ENCODE results near the gene NMNAT2.
"Not testable (repeated sequence)": the region's sequence is repeated elsewhere in the genome, so short reads cannot be mapped to it uniquely, and the experiment has no call there.

NMNAT2 gene

DNA sequence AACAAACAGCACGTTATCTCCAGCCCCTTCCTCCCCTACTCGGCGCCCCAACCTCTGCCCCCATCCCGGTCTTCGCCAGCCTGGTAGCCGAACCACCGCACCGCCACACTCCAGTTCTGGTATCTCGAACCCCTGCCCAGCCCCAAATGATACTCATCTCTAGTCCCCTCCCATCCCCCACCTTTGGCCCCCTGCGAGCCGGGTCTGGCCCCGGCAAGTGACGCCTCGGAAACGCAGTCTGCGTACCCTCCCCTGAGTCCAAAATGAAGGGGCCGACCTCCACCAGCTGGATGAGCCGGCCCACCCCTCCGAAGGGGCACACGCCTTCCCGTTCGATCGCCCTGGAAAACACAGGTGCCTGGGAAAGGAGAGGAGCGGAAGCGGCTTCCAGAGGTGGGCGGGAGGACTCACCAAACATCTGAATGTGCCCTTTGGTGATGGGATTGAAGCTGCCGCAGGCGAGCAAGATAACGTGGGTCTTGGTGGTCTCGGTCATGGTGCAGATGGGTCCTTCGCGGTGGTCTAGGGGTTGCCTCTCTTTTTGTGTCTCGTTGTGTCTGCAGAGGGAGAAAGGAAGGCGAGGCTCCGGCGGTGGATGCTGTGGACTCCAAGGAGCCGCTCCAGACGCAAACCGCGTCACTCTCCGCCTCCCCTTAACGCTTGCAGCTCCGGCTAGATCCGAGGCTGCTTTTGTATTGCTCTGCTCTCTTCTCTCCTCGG, at the start of gene NMNAT2:
Gene NMNAT2, minus strand, starts transcription at position 609 of the 720 bp plus-strand sequence. Its CDS starts 113 bp downstream, at position 496.
- no peak for DNase-seq (ENCODE audit: low read depth in 2 of 2)

DNA sequence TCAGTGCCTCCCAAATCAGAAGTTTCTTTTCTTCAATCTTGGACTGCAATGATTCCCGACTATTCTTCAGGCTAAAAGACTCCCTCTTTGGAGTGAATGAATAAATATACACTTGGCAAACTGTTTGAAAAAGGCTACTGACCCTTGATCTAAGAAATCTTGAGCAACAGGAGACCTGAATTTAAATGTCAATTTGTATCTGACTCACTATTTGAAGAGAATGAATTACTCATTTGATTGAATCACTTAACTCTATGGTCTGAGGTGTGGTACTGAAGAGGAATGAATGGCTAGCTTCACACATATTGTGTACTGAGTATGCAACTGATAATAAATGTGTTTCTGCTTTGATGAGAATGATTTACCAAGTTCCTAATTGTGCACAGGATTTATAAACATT, 49.5 kb upstream of the NMNAT2 start:
- no peak for DNase-seq (ENCODE audit: low read depth in 2 of 2)

DNA sequence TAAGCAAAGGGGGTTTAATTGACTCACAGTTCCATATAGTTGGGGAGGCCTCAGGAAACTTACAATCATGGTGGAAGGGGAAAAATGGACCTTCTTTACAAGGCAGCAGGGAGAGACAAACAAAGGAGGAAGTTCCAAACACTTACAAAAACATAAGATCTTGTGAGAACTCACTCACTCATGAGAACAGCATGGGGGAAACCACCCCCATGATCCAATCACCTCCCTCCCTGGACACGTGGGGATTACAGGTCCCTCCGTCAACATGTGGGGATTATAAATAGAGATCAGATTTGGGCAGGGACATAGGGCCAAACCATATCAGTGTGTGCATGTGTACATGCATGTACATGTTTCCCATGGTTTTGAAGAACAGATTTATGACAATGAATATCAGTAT, 48.6 kb upstream of the NMNAT2 start:
- no peak for DNase-seq (ENCODE audit: low read depth in 2 of 2)

DNA sequence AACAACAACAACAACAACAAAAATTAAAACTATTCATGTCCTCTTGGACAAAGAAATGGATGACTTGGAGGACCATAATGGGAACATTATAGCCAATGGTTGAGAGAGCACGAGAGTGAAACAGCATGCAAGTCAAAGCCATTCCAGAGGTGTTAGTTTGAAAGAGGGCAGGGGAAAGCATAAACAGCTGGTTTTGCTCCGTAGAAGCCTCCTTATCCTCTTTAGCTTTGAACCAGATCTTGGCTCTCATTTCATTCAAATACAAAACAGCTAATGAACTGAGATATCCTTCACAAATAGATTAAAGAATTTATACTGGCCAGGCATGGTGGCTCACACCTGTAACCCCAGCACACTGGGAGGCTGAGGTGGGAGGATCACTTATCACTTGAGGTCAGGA, 45.4 kb upstream of the NMNAT2 start:
- DNase-seq (ENCODE audit: low read depth in 2 of 2): no peak

DNA sequence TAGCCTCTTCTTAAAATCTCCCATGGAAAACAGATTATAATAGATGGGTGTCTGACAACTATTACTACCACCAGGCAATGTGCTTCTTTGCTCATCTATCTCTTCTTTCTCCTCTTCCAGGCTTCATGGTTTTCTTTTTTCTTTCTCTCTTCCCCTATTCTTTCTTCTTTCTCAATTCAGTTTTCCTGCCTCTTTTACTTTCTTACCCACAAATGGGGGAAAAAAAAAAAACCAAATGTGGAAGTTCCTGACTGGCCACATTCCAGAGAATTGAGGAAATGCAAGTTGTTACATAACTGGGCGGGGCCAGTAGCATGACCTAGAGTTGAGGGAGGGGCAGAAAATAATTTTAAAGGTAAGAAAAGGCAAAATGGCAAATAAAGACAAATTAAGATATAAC, 43.2 kb upstream of the NMNAT2 start:
- DNase-seq (ENCODE audit: low read depth in 2 of 2): no peak

DNA sequence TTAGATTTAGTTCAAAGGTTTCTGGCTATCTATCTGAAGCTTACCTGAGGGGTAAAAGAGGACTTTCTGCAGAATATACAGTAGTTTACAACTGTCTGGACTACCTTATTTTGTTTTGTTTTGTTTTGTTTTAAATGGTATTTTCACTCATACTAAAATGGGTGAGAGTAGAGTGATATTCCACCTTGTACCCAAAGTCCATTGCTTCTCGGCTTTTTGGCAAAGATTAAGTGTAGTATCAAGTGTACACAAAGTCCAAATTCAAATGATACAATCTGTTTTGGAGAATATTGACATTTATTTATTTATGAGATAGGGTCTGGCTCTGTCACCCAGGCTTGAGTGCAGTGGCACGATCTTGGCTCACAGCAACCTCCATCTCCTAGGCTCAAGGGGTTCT, 42.4 kb upstream of the NMNAT2 start:
- DNase-seq (ENCODE audit: low read depth in 2 of 2): no peak

DNA sequence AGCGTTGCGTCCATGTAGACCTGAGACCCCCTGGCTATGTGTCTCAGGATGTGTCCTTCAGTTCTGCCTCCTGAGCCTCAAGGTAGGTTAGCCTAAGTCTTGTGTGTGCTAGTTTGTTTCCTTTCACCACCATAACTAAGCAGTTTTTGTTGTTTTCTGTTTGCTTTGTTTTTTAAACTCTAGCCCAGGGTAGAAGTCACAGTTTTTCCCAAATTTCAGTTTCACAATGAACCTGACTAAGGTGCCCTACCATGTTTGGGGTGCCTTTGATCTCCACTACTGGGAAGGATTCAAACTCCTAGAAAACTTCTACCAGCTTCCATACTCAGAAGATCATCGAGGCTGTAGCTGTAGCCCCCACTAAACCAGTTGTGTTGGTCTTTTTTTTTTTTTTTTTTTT, 39.3 kb upstream of the NMNAT2 start:
- DNase-seq (ENCODE audit: low read depth in 2 of 2): no peak

DNA sequence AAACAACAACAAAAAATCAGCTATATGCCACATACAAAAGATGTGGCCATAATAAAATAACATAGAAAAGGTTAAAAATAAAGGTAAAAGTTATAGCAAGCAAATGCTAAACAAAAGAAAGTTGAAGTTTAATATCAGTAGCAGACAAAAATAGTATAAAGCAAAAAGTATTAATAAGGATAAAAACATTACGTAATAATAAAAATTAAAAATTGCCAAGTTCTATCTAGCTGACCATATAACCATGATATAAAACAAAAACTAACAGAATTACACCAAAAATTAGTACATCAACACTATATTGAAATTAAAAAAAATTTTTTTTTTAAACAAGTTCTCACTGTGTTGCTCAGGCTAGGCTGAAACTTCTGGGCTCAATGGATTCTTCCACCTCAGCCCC, 38.6 kb upstream of the NMNAT2 start:
- DNase-seq (ENCODE audit: low read depth in 2 of 2): no peak

DNA sequence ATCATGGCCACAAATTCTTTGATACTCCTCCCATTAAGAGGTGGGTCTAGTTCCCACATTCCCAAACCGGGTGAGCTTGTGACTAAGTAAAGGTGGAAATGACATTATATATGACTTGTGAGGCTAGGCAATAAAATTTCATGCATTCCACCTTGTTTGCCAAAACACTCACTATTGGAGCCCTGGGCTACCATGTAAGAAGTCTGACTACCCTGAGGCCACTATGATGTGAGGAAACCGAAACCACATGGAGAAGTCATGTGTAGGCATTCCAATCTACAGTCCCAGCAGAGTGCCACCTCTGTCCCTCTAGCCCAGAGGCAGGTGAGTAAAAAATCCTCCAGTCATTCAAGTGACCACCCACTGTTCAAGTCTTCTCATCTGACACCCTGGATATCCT, 36.2 kb upstream of the NMNAT2 start:
- DNase-seq (ENCODE audit: low read depth in 2 of 2): no peak

DNA sequence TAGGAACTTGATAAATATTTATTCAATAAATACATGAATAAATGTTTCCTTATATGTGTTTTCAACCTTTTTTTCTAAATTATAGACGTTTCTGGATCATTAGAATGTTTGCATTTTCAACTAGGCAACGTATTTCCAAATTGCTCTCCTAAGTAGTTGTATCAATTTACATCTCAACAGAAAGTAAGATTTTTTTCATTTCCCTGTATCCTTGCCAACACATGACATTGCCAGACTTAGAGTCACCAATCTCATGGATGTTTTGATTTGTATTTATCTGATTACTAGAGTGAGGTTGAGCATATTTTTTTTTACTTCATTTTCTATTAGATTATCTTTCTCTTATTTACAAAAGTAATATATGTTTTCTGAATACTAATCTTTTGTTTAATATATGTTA, 31.9 kb upstream of the NMNAT2 start:
- DNase-seq (ENCODE audit: low read depth in 2 of 2): no peak

DNA sequence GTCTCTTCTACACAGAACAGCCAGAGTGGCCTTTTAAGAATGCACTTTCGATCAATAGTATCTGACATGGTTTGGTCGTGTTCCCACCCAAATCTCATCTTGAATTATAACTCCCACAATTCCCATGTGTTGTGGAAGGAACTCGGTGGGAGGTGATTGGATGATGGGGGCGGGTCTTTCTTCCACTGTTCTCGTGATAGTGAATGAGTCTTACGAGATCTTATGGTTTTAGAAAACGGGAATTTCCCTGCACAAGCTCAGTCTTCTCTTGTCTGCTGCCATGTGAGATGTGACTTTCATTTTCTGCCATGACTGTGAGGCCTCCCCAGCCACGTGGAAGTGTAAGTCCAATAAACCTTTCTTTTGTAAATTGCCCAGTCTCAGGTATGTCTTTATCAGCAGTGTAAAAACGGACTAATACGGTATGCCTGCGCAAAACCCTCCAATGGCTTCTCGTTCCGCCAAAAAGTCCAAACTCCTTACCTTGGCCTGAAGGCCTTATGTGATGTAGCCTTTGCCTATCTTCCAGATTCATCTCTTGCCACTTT, 31.1 kb upstream of the NMNAT2 start:
- DNase-seq (ENCODE audit: low read depth in 2 of 2): no peak

DNA sequence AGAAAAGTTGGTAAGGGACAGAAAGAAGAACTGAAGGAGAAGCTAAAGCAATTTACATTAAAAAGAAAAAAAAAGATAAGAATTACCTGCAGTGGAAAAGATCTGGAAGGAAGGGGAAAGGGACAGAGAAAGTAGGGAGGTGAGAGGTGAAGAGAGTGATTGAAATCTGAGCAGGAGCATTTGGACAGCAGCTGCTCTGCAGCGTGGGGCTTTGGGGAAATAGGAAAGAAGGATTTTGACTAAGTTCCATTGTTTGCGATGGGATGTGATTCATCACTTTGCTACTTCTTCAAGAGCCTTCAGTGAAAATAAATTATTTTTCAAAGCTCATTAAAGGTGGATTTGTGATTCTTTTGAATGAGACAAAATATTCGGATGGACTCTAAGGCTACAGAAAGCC, 26.1 kb upstream of the NMNAT2 start:
- DNase-seq (ENCODE audit: low read depth in 2 of 2): no peak

DNA sequence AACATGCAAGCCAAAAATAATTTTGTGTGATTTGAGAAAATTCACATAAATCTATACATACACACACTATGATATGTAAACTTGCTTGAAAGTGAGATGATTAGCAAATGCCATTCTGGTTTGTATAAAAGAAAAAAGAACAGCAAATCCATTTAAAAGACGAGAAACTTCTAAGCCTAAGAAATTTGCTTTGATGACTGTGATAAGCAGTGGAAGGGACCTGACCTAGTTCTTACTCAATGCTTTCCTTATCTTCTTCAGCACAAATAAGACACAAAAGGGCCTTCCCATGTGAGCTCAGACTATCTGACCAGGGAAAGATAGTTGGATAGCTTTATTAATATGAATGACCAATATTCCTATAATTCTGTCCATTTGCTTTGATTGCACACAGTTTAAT, 25.3 kb upstream of the NMNAT2 start:
- no peak for DNase-seq (ENCODE audit: low read depth in 2 of 2)

DNA sequence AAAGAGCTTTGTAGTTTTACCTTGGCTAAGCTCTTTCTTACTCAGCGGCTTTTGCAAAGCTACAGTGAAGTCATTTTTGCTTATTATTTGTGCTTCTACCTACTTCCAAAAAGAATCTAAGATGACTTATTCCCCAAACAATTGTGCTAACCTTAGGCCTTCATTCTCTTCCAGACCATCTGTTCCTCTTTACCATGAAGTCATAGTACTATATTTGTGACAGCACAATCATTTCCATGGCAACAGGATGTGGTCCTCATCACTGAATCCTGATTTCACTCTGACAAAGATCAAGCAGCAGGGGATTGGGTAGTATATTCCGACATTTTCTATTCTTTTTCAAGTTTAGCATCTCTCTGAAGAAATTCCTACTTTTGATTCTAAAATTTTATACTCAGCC, 24.8 kb upstream of the NMNAT2 start:
- no peak for DNase-seq (ENCODE audit: low read depth in 2 of 2)

DNA sequence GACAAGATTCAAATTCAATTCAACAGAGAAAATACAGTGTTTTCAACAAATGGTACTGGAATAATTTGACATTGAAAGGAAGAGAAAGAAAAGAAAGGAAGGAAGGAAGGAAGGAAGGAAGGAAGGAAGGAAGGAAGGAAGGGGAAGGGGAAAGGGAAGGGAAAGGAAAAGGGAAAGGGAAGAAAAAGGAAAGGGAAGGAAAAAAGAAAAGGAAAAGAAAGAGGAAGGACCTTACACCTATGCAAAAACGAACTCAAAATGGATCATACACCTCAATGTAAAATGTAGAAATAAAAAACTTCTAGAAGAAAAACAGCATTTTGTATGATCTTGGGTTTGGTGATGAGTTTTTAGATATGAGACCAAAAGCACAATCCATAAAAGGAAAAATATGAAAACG, 19.9 kb upstream of the NMNAT2 start:
- DNase-seq (ENCODE audit: low read depth in 2 of 2): no peak

DNA sequence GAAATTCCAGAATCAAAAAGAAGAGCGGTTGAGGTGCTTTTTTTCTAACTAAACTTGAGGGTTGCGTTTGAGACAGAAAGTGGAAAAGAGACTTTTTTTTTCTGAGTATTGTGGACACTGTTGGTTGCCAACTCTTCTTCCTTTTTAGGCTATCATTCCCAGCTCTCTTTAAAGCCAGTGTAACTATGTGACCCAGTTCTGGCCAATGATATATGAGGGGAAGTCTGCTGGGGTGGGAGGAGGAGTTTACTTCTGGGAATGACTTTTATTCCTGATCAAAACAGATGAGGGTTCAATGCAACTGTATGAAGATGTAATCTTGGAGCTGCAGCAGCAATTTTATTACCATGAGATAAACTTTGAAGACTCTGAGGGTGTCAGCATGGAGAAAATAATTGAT, 17.3 kb upstream of the NMNAT2 start:
- no peak for DNase-seq (ENCODE audit: low read depth in 2 of 2)

DNA sequence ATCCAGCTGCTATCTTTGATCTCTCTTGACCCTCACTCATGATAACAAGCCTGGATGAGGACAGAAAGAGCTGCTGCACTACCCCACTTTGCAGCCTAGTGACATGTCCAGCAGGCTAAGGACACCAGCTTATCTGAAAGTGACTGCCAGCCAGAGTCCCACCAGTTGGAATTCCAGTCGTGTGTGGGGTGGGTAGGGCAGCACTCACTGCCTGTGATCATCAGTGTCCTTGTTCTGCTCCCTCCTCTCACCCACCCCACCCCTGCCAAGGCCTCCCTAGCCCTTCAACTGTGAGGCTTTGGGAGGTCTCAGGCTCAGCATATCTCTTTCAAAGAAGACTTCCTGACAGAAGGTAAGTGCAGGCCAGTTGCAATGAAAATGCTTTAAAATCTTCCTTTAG, 15.5 kb upstream of the NMNAT2 start:
- no peak for DNase-seq (ENCODE audit: low read depth in 2 of 2)

DNA sequence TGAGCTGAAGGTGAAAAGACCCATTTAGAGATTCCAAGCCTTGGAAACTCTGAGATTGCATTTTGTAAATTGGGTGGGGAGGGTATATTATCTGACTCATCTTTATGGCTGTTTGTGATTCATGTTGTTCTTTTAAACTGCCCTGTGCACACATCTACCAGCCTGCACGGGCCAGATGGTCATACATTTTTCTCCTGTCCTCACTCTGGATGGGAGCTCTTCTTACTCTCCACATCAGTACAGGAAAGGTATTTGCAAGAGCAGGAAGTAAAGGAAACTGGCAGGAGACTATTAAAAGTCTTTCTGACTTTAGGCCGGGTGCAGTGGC, 14.3 kb upstream of the NMNAT2 start:
- DNase-seq (ENCODE audit: low read depth in 2 of 2): no peak

DNA sequence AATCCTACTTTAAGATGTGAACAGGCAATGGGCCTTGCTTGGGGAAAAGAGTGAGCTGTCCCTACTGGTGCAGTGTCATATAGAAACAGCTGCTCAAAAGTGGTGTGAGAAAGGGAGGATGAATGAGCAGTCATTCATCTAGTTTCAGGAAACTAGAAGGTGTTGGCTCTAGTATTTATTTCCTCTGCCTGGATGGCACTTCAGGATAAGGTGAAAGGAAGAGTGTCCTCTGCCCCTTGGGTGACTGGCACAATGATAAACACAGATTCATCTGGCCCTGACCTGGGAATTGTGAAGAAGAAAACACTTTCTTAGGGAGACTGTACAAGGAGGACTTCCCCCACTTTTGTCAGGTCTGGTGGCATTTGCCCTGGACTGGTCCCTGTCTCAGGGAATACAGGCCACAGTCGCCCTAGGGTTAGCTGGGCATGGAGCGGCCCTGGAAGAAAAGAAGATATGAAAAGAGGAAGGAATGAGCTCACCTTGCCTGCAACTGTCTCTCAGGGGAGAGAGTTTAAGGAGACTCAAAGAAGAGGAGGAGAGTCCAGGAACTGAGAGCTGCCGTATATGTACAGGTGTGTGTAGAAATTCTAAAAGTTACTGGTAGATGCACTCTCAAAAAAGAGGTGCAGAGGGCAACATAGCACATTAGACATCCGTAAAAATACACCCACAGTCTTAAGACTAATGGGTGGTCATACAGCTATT, 13.8 kb upstream of the NMNAT2 start:
- no peak for DNase-seq (ENCODE audit: low read depth in 2 of 2)

DNA sequence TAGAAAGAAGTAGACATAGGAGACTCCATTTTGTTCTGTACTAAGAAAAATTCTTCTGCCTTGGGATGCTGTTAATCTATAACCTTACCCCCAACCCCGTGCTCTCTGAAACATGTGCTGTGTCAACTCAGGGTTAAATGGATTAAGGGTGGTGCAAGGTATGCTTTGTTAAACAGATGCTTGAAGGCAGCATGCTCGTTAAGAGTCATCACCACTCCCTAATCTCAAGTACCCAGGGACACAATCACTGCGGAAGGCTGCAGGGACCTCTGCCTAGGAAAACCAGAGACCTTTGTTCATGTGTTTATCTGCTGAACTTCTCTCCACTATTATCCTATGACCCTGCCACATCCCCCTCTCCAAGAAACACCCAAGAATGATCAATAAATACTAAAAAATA, 9.4 kb upstream of the NMNAT2 start:
- DNase-seq (ENCODE audit: low read depth in 2 of 2): not testable (repeated sequence)

DNA sequence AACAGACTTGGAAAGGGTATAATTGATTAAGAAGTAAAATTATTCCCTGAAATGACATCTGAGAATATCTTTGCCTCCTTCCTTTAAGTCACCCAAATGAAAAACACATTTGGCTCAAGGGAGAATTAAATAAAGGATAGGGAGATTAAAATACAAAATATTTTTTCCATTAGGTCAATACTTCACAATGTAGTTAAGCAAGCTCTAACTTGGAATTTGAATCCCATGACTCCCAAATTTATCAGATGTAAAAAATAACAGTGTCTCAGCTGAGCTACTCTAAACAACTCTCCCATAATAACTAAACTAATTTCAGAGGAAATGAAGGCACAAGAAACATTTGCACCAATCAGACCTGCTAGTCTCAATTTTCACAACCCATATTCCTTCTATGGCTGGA, 6.5 kb upstream of the NMNAT2 start:
- no peak for DNase-seq (ENCODE audit: low read depth in 2 of 2)

DNA sequence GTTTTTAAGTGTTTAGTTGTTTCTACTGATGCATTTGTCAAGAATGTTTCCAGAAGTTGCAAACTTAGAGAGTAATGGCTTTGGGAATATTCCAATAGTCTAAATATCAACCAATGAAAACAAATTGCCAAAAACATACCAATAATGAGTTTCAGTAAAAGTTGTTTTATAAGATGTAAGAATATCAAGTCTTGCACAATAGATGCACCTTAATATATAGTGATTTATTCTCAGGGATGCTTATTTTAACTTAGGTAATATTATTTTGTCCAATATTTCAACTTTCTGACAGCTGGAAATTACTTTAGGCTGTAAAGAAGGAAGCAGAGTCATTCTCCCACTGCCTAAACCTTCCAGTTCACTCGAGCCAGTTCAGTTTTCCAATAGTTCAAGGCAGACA, 5.4 kb upstream of the NMNAT2 start:
- DNase-seq (ENCODE audit: low read depth in 2 of 2): no peak

DNA sequence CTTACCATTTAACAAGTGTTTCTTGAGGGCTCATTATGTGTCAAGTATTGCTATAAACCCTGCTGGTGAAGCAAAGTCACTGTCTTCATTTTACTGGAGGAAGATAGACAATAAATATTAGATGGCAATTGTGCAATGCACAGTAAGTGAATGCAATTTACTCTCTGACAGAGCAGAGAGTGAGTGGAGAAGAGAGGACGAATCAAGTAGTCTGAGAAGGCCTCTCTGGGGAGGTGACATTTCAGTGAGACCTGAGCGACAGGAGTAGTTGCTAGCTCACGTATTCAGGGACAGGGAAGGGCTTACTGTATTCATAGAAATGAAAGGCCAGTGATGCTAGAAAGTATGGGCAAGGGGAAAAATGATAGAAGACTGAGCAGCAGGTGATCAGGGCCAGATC, 1.2 kb upstream of the NMNAT2 start:
- no peak for DNase-seq (ENCODE audit: low read depth in 2 of 2)

DNA sequence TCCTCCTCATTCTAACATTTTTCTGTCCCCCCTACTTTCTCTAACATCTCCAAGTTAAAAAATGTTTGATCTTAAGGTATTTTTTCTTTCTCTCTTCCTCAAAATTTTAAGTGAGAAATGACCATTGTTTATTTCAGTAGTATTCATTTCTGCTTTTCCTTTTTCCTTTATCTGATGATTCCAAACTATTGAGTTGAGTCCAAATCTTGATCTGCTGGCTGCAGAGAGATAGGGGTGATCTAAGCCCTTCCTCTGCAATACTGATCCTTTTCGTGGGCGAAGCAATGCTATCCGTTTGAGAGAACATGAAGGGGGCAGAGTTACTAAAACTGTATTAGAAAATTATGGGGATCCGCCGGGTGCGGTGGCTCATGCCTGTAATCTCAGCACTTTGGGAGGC, 516 bp upstream of the NMNAT2 start:
- DNase-seq (ENCODE audit: low read depth in 2 of 2): no peak
